NCI-H2171 treated with DMSO at 0.1 percent for 48 hours (cell line): ENCODE data around the gene MAN2B2.
A peak's percentile ranks its signal among the peaks of the same experiment; 100 is the strongest.

Experiments used
- DNase-seq: peaks from one replicate; lab custom pipeline; 2025; lab: John Stamatoyannopoulos, UW

MAN2B2 gene

GRCh38 chr4:6574747-6575502 is at the start of gene MAN2B2:
TSS of gene MAN2B2 (plus strand) at chr4:6575189. CDS start at chr4:6575211, 22 bp downstream.
- peak; percentile 53 for DNase-seq

- no peak for DNase-seq
These were observed 49.5 kb upstream of the MAN2B2 start for GRCh38 chr4:6525474-6525873.

- DNase-seq = no peak
These were observed 48.8 kb upstream of the MAN2B2 start for GRCh38 chr4:6526156-6526555.

- DNase-seq = no peak
These were observed 48.3 kb upstream of the MAN2B2 start for GRCh38 chr4:6526671-6527091.

- DNase-seq = no peak
These were observed 47.7 kb upstream of the MAN2B2 start for GRCh38 chr4:6527259-6527658.

- DNase-seq = no peak
These were observed 47.0 kb upstream of the MAN2B2 start for GRCh38 chr4:6527683-6528595.

GRCh38 chr4:6529021-6529420 is 46.0 kb upstream of the MAN2B2 start:
- DNase-seq = no peak

- DNase-seq = no peak
These were observed 44.7 kb upstream of the MAN2B2 start for GRCh38 chr4:6530301-6530700.

GRCh38 chr4:6530964-6531363 is 44.0 kb upstream of the MAN2B2 start:
- no peak for DNase-seq

- DNase-seq = no peak
These were observed 42.9 kb upstream of the MAN2B2 start for GRCh38 chr4:6532102-6532501.

- no peak for DNase-seq
These were observed 42.3 kb upstream of the MAN2B2 start for GRCh38 chr4:6532658-6533057.

GRCh38 chr4:6534050-6534449 is 40.9 kb upstream of the MAN2B2 start:
- no peak for DNase-seq

GRCh38 chr4:6534618-6535328 is 40.2 kb upstream of the MAN2B2 start:
- DNase-seq = no peak

- DNase-seq = no peak
These were observed 39.7 kb upstream of the MAN2B2 start for GRCh38 chr4:6535329-6535692.

GRCh38 chr4:6535706-6536105 is 39.3 kb upstream of the MAN2B2 start:
- no peak for DNase-seq

- DNase-seq = no peak
These were observed 36.9 kb upstream of the MAN2B2 start for GRCh38 chr4:6538111-6538510.

GRCh38 chr4:6538575-6538974 is 36.4 kb upstream of the MAN2B2 start:
- peak; percentile 49 for DNase-seq

GRCh38 chr4:6539009-6539764 is 35.8 kb upstream of the MAN2B2 start:
- DNase-seq = no peak

- DNase-seq = no peak
These were observed 34.1 kb upstream of the MAN2B2 start for GRCh38 chr4:6540879-6541278.

- DNase-seq = no peak
These were observed 33.2 kb upstream of the MAN2B2 start for GRCh38 chr4:6541789-6542188.

GRCh38 chr4:6542951-6543350 is 32.0 kb upstream of the MAN2B2 start:
- DNase-seq = peak; percentile 71

GRCh38 chr4:6546091-6546490 is 28.9 kb upstream of the MAN2B2 start:
- DNase-seq = no peak
